ENCODE measurements around the gene RAPSN. TPM values are rescaled to one million over a fixed set of nuclear protein-coding genes. Genes with fewer than 3 reads are reported as not detected.
A peak's percentile ranks its signal among the peaks of the same experiment; 100 is the strongest.

RAPSN gene
- total RNA-seq, 1 donor from 2014 or later = 0.54 TPM

- Mint-ChIP-seq H3K36me3 (ENCODE audit: unreplicated experiment) (no peaks in the 10 kb centered on the region), H3K27me3 (ENCODE audit: unreplicated experiment) (peaks cover 12% of the 10 kb centered on the region), H3K9me3 (ENCODE audit: unreplicated experiment) (peaks cover 10% of the 10 kb centered on the region), H3K27ac (ENCODE audit: unreplicated experiment) (peak within 1 kb of the TSS; percentile 99), H3K4me1 (ENCODE audit: low read depth, unreplicated experiment) (peaks cover 5% of the 10 kb centered on the region), H3K4me3 (ENCODE audit: unreplicated experiment) (peak within 1 kb of the TSS; percentile 99)
- peak; percentile 100 for DNase-seq
- TF ChIP-seq, protein P1, sequence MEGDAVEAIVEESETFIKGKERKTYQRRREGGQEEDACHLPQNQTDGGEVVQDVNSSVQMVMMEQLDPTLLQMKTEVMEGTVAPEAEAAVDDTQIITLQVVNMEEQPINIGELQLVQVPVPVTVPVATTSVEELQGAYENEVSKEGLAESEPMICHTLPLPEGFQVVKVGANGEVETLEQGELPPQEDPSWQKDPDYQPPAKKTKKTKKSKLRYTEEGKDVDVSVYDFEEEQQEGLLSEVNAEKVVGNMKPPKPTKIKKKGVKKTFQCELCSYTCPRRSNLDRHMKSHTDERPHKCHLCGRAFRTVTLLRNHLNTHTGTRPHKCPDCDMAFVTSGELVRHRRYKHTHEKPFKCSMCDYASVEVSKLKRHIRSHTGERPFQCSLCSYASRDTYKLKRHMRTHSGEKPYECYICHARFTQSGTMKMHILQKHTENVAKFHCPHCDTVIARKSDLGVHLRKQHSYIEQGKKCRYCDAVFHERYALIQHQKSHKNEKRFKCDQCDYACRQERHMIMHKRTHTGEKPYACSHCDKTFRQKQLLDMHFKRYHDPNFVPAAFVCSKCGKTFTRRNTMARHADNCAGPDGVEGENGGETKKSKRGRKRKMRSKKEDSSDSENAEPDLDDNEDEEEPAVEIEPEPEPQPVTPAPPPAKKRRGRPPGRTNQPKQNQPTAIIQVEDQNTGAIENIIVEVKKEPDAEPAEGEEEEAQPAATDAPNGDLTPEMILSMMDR (IDR thresholded peaks at IDR 0.05; ENCODE audit: partially characterized antibody, unreplicated experiment) = no peak
Observed at GRCh38 chr11:47426062-47426956, 22.6 kb downstream of the RAPSN start, which contains the start of gene PSMC3. PSMC3 (minus strand) TSS chr11:47426439; CDS start chr11:47426279, 160 bp downstream.

- Mint-ChIP-seq H3K4me3 (ENCODE audit: unreplicated experiment) (peak overlapping the region; percentile 99), H3K27ac (ENCODE audit: unreplicated experiment) (peak overlapping the region; percentile 99), H3K4me1 (ENCODE audit: low read depth, unreplicated experiment) (peaks cover 5% of the 10 kb centered on the region), H3K36me3 (ENCODE audit: unreplicated experiment) (no peaks in the 10 kb centered on the region), H3K27me3 (ENCODE audit: unreplicated experiment) (peaks cover 12% of the 10 kb centered on the region), H3K9me3 (ENCODE audit: unreplicated experiment) (peaks cover 10% of the 10 kb centered on the region)
- DNase-seq = no peak
- TF ChIP-seq, protein P1 (IDR thresholded peaks at IDR 0.05; ENCODE audit: partially characterized antibody, unreplicated experiment) = no peak
Observed at GRCh38 chr11:47425611-47426010, 23.3 kb downstream of the RAPSN start.

DNA sequence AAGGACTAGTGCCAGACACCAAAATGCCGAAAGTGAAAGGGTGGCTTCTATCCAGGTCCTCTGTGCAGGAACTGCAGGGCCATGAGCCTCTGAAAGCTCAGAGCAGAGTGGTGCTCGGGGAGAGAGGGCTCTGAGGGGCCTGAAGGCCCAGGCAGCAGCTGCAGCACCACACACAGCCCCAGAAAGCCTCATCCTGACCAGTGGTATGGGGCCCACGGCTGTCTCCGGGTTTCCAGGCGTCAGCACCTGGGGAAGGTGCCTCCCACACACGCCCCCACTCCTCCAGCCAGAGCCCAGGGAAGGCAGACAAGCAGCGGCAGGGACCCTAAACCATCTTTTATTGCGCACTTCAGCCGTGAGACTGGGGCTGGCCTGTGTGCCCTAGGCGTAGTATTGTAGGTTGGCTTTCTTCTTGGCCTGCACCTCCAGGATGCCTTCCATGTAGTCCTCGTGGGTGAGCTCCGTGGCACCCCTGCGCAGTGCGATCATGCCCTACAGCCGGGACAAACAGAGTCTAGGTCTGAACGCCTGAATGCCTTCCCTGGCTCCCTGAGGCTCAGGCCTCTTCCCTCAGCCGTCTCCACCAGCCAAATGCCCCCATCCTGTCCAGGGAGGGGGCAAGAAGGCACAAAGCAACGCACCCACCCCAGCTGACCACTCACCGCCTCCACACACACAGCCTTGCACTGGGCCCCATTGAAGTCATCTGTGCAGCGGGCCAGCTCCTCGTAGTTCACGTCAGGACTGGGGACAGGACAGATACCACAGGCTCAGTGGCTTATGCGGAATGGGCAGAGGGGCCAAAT is 30.3 kb downstream of the RAPSN start:
- TF ChIP-seq, protein P1 (IDR thresholded peaks at IDR 0.05; ENCODE audit: partially characterized antibody, unreplicated experiment) = no peak
- no peaks in the 10 kb centered on the region for H3K4me1 Mint-ChIP-seq (ENCODE audit: low read depth, unreplicated experiment)
- H3K27me3 Mint-ChIP-seq (ENCODE audit: unreplicated experiment) = peaks cover 7% of the 10 kb centered on the region
- no peak overlapping the region for H3K27ac Mint-ChIP-seq (ENCODE audit: unreplicated experiment)
- H3K36me3 Mint-ChIP-seq (ENCODE audit: unreplicated experiment) = peaks cover 9% of the 10 kb centered on the region
- DNase-seq = no peak
- H3K4me3 Mint-ChIP-seq (ENCODE audit: unreplicated experiment) = no peak overlapping the region
- peaks cover 6% of the 10 kb centered on the region for H3K9me3 Mint-ChIP-seq (ENCODE audit: unreplicated experiment)

GRCh38 chr11:47417712-47418111 is 31.2 kb downstream of the RAPSN start:
- no peaks in the 10 kb centered on the region for H3K4me1 Mint-ChIP-seq (ENCODE audit: low read depth, unreplicated experiment)
- peaks cover 6% of the 10 kb centered on the region for H3K9me3 Mint-ChIP-seq (ENCODE audit: unreplicated experiment)
- peaks cover 8% of the 10 kb centered on the region for H3K27me3 Mint-ChIP-seq (ENCODE audit: unreplicated experiment)
- no peak for DNase-seq
- H3K36me3 Mint-ChIP-seq (ENCODE audit: unreplicated experiment) = peaks cover 10% of the 10 kb centered on the region
- H3K27ac Mint-ChIP-seq (ENCODE audit: unreplicated experiment) = no peak overlapping the region
- no peak overlapping the region for H3K4me3 Mint-ChIP-seq (ENCODE audit: unreplicated experiment)
- TF ChIP-seq, protein P1 (IDR thresholded peaks at IDR 0.05; ENCODE audit: partially characterized antibody, unreplicated experiment) = no peak

Measured in glutamatergic neuron (in vitro differentiated cells).